Spleen (tissue), 11 donors: ENCODE data around the gene MMEL1. TPM values are rescaled to one million over a fixed set of nuclear protein-coding genes. Genes with fewer than 3 reads are reported as not detected.

ENCODE experiments used
- DNase-seq: peaks from one replicate; pipeline ENCODE4 v3.0.0-alpha.2; 2020
- H3K27ac ChIP-seq, 8 donors: fragments of 200-600 bp; sonication (generic) in 7 of 8; 1 replicate in 4 of 8; 2 replicates in 4 of 8; pipeline versions ENCODE4 v1.5.0 to v1.8.0; 2016 to 2021; ENCODE audit warnings: inconsistent platforms in 4 of 8, mild to moderate bottlenecking in 4 of 8, moderate library complexity in 1 of 8
- H3K27me3 ChIP-seq, 7 donors: fragments of 200-600 bp; sonication (generic) in 6 of 7; replicated peaks in 1 of 7; 1 replicate in 4 of 7; 2 replicates in 3 of 7; pipeline versions ENCODE4 v1.5.0 to v1.8.0; 2016 to 2021; ENCODE audit warnings: inconsistent platforms in 3 of 7, mild to moderate bottlenecking in 1 of 7
- H3K36me3 ChIP-seq, 6 donors: fragments of 200-600 bp; sonication (generic) in 5 of 6; 1 replicate in 4 of 6; 2 replicates in 2 of 6; pipeline versions ENCODE4 v1.5.0 to v1.8.0; 2016 to 2021; ENCODE audit warnings: inconsistent platforms in 2 of 6
- H3K4me1 ChIP-seq, 6 donors: fragments of 200-600 bp; sonication (generic) in 5 of 6; 1 replicate in 3 of 6; 2 replicates in 3 of 6; pipeline versions ENCODE4 v1.5.0 to v1.8.0; 2016 to 2021; ENCODE audit warnings: inconsistent platforms in 3 of 6
- H3K4me3 ChIP-seq, 8 donors: fragments of 200-600 bp; sonication (generic) in 7 of 8; 1 replicate in 4 of 8; 2 replicates in 4 of 8; pipeline versions ENCODE4 v1.5.0 to v1.8.0; 2016 to 2021; ENCODE audit warnings: inconsistent platforms in 4 of 8, mild to moderate bottlenecking in 4 of 8, moderate library complexity in 2 of 8
- H3K9me3 ChIP-seq, 8 donors: fragments of 200-600 bp; sonication (generic) in 7 of 8; 1 replicate in 4 of 8; 2 replicates in 4 of 8; pipeline versions ENCODE4 v1.5.0 to v1.8.0; 2016 to 2021; ENCODE audit warnings: inconsistent platforms in 4 of 8
- POLR2A ChIP-seq, 3 donors: fragments of 450-650 bp; IDR thresholded peaks; one replicate each; pipeline ENCODE4 v1.5.1; 2017; ENCODE audit warnings: antibody characterized with exemption in 3 of 3, mild to moderate bottlenecking in 1 of 3
- POLR2AphosphoS5 ChIP-seq, 3 donors: sonication (generic); formaldehyde crosslinking; IDR thresholded peaks; one replicate each; pipeline ENCODE4 v1.5.1; 2017; ENCODE audit warnings: antibody characterized with exemption in 3 of 3
- WGBS, 5 donors: extraction: QIAGEN DNeasy Blood & Tissue Kit in 3 of 5; methylation state at CpG; one replicate each; pipeline versions ENCODE4 v1.1.5 to v1.1.7; 2013 to 2018; 5-methylcytosine and 5-hydroxymethylcytosine counted together
- intact Hi-C: fragments of 100-400 bp; cut with DNase I; formaldehyde crosslinking; loops from one replicate; pipeline ENCODE4 v1.15.0; 2023; ENCODE audit warnings: low total_unique reads
- polyA plus RNA-seq, 3 donors: library from polyadenylated mRNA; stranded (reverse); fragments of 200-250 nt; gene quantifications; one replicate each; pipeline ENCODE4 v1.2.1, GENCODE V29; 2013
- total RNA-seq, 7 donors: library from RNA; depleted of rRNA in 3 of 7; stranded (reverse); fragments of >200 nt in 3 of 7; fragmentation: NEBNext Ultra II Directional in 4 of 7; extraction: Animal tissue kit (Norgen Biotek cat#: 25700) in 4 of 7; gene quantifications; one replicate each; pipeline versions ENCODE4 v1.1.0 to v1.2.1, GENCODE V29; 2016 to 2021
- TF ChIP-seq, protein P1 (sequence below), 11 experiments: fragments of 200-600 bp in 7 of 11; fragments of 450-650 bp in 4 of 11; sonication (generic) in 4 of 11; IDR thresholded peaks in 8 of 11; conservative IDR thresholded peaks in 3 of 11; 1 replicate in 7 of 11; 2 replicates in 4 of 11; pipeline versions ENCODE4 v1.4.0 to v1.8.0; 2016 to 2021; ENCODE audit warnings: antibody characterized with exemption in 11 of 11, inconsistent platforms in 4 of 11, mild to moderate bottlenecking in 1 of 11
- donor health status: healthy with polysubstance abuse.
- donor health status: DM: no; HTN: no; CAD: no; lungs with moderate emphysema.
- donor health status: DM: no; HTN: no; CAD: no.
- donor health status: Bipolar disorder and iron deficiency.
- donor health status: healthy.
- donor health status: DM: no; HTN: no; CAD: no.
- donor health status: DM: yes; HTN: yes; CAD: no.

MMEL1 gene
- total and polyA plus RNA-seq, 10 donors = 1.9 to 6.4 (median 3.3) TPM; not detected in 1

DNA sequence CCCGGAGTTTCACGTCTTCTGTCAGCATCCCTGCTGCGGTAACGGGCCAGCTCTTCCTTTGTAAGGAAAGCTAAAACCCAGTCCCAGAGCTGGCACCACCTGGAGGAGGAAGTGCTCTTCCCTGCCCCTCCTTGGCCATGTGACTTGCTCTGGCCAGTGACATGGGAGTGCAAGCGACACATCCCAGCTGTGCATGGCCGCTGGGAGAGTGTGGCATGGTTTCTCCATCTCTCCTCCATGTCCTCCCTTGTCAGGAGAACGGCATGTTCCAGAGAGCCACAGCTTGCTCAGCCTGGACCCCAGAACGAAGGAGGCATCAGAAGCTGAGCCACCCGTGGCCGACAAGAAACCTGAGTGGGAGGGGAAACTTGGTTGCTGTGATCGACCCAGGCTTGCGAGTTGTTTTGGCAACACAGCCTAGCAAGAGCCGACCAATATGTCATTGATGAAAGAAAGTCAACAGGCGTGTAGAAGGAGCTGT lies 48.9 kb downstream of the MMEL1 start:
- DNase-seq = peak; percentile 76
- peaks cover 0 to 7% (median 0%) of the 10 kb centered on the region in 7 donors for H3K27me3 ChIP-seq
- peak overlapping the region in 1 of 8 donors; percentile 95 for H3K4me3 ChIP-seq
- TF ChIP-seq, protein P1, sequence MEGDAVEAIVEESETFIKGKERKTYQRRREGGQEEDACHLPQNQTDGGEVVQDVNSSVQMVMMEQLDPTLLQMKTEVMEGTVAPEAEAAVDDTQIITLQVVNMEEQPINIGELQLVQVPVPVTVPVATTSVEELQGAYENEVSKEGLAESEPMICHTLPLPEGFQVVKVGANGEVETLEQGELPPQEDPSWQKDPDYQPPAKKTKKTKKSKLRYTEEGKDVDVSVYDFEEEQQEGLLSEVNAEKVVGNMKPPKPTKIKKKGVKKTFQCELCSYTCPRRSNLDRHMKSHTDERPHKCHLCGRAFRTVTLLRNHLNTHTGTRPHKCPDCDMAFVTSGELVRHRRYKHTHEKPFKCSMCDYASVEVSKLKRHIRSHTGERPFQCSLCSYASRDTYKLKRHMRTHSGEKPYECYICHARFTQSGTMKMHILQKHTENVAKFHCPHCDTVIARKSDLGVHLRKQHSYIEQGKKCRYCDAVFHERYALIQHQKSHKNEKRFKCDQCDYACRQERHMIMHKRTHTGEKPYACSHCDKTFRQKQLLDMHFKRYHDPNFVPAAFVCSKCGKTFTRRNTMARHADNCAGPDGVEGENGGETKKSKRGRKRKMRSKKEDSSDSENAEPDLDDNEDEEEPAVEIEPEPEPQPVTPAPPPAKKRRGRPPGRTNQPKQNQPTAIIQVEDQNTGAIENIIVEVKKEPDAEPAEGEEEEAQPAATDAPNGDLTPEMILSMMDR (IDR thresholded peaks at IDR 0.05 in 8 of 11, conservative IDR thresholded peaks at IDR 0.05 in 3 of 11) = no peak
- TF ChIP-seq POLR2A (IDR thresholded peaks at IDR 0.05) (no peak), POLR2AphosphoS5 (IDR thresholded peaks at IDR 0.05) (peak in 2 of 3 donors; percentile 28 to 60)
- H3K36me3 ChIP-seq = peaks cover 0 to 8% (median 2%) of the 10 kb centered on the region in 6 donors
- H3K27ac ChIP-seq = peak overlapping the region; percentile 95 to 100 (median 99)
- no peaks in the 10 kb centered on the region for H3K9me3 ChIP-seq
- intact Hi-C loops = no loop called here
- 62 to 79% (median 67%) methylated on average over 14 of the region's 14 CpGs for WGBS, 5 donors
- H3K4me1 ChIP-seq = peaks cover 28 to 91% (median 64%) of the 10 kb centered on the region in 6 donors

- peaks cover 0 to 2% (median 0%) of the 10 kb centered on the region in 6 donors for H3K36me3 ChIP-seq
- TF ChIP-seq POLR2A (IDR thresholded peaks at IDR 0.05) = no peak
- TF ChIP-seq, protein P1 (IDR thresholded peaks at IDR 0.05 in 8 of 11, conservative IDR thresholded peaks at IDR 0.05 in 3 of 11) = no peak
- no peak for TF ChIP-seq POLR2AphosphoS5 (IDR thresholded peaks at IDR 0.05)
- H3K9me3 ChIP-seq = no peaks in the 10 kb centered on the region
- H3K4me3 ChIP-seq = no peak overlapping the region
- H3K27me3 ChIP-seq = peaks cover 0 to 7% (median 0%) of the 10 kb centered on the region in 7 donors
- WGBS, 5 donors = 49 to 75% (median 70%) methylated on average over 4 to 5 of the region's 5 CpGs
- DNase-seq = peak; percentile 78
- H3K27ac ChIP-seq = peak overlapping the region in 7 of 8 donors; percentile 95 to 100 (median 99)
- H3K4me1 ChIP-seq = peaks cover 33 to 91% (median 67%) of the 10 kb centered on the region in 6 donors
- intact Hi-C loops = no loop called here
These were observed 49.5 kb downstream of the MMEL1 start for GRCh38 chr1:2583331-2583791.

GRCh38 chr1:2582391-2582790 lies 50.4 kb downstream of the MMEL1 start:
- intact Hi-C loops = no loop called here
- no peak for DNase-seq
- WGBS, 5 donors = 75 to 81% (median 77%) methylated on average over 7 of the region's 7 CpGs
- Histone ChIP-seq H3K9me3 (no peaks in the 10 kb centered on the region), H3K27me3 (peaks cover 0 to 7% (median 0%) of the 10 kb centered on the region in 7 donors), H3K4me3 (no peak overlapping the region), H3K4me1 (peaks cover 38 to 91% (median 68%) of the 10 kb centered on the region in 6 donors), H3K36me3 (no peaks in the 10 kb centered on the region), H3K27ac (peak overlapping the region in 6 of 8 donors; percentile 11 to 95 (median 62))
- TF ChIP-seq, protein P1 (IDR thresholded peaks at IDR 0.05 in 8 of 11, conservative IDR thresholded peaks at IDR 0.05 in 3 of 11) = no peak
- no peak for TF ChIP-seq POLR2A (IDR thresholded peaks at IDR 0.05)
- TF ChIP-seq POLR2AphosphoS5 (IDR thresholded peaks at IDR 0.05) = no peak

DNA sequence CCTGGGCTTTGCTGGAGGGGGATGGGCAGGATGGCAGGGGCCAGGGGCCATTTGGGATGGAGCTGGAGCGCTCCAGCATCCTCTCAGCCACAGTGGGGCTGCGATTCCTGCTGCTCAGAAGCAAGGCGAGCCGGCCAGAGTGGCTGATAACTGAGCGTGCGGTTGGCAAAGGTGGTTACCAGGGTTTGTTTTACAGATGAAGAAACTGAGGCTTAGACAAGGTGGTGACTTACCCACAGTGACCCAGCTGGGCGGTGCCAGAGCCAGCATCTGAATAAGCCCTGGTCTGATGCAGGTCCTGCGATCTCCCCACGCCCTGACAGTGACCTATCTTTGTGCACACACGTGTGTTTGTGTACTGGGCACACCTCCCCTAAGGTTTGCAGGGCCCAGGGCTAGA lies 52.1 kb downstream of the MMEL1 start:
- 91 to 95% (median 94%) methylated on average over 8 to 10 of the region's 10 CpGs for WGBS, 5 donors
- Histone ChIP-seq H3K4me3 (no peak overlapping the region), H3K27me3 (no peaks in the 10 kb centered on the region), H3K9me3 (no peaks in the 10 kb centered on the region), H3K36me3 (no peaks in the 10 kb centered on the region), H3K4me1 (peaks cover 49 to 100% (median 79%) of the 10 kb centered on the region in 6 donors), H3K27ac (peak overlapping the region in 3 of 8 donors; percentile 57 to 72 (median 70))
- intact Hi-C loops = no loop called here
- DNase-seq = peak; percentile 76
- TF ChIP-seq POLR2A (IDR thresholded peaks at IDR 0.05) (no peak), POLR2AphosphoS5 (IDR thresholded peaks at IDR 0.05) (no peak)
- TF ChIP-seq, protein P1 (IDR thresholded peaks at IDR 0.05 in 8 of 11, conservative IDR thresholded peaks at IDR 0.05 in 3 of 11) = no peak
